ENCODE results near the gene MAN2A1.

GRCh38 chr5:109643791-109644350 is 45.9 kb upstream of the MAN2A1 start:
- TF ChIP-seq CBX8 (IDR thresholded peaks at IDR 0.05): no peak
- TF ChIP-seq EP300 (IDR thresholded peaks at IDR 0.05): no peak
- no peak for TF ChIP-seq RNF2 (IDR thresholded peaks at IDR 0.05; ENCODE audit: borderline replicate concordance, low read depth)
- TF ChIP-seq, protein P1, sequence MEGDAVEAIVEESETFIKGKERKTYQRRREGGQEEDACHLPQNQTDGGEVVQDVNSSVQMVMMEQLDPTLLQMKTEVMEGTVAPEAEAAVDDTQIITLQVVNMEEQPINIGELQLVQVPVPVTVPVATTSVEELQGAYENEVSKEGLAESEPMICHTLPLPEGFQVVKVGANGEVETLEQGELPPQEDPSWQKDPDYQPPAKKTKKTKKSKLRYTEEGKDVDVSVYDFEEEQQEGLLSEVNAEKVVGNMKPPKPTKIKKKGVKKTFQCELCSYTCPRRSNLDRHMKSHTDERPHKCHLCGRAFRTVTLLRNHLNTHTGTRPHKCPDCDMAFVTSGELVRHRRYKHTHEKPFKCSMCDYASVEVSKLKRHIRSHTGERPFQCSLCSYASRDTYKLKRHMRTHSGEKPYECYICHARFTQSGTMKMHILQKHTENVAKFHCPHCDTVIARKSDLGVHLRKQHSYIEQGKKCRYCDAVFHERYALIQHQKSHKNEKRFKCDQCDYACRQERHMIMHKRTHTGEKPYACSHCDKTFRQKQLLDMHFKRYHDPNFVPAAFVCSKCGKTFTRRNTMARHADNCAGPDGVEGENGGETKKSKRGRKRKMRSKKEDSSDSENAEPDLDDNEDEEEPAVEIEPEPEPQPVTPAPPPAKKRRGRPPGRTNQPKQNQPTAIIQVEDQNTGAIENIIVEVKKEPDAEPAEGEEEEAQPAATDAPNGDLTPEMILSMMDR (IDR thresholded peaks at IDR 0.05): no peak
